CD4-positive, alpha-beta T cell treated with Interleukin-15 for 4 hours (primary cell): Measurements from ENCODE around the gene CHST9.
"Not testable (repeated sequence)": the region's sequence is repeated elsewhere in the genome, so short reads cannot be mapped to it uniquely, and the experiment has no call there.

Experiments
- DNase-seq: peaks from one replicate; pipeline ENCODE4 v3.0.0-alpha.2; 2020; ENCODE audit warnings: low spot score

CHST9 gene, protein sequence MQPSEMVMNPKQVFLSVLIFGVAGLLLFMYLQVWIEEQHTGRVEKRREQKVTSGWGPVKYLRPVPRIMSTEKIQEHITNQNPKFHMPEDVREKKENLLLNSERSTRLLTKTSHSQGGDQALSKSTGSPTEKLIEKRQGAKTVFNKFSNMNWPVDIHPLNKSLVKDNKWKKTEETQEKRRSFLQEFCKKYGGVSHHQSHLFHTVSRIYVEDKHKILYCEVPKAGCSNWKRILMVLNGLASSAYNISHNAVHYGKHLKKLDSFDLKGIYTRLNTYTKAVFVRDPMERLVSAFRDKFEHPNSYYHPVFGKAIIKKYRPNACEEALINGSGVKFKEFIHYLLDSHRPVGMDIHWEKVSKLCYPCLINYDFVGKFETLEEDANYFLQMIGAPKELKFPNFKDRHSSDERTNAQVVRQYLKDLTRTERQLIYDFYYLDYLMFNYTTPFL

DNA sequence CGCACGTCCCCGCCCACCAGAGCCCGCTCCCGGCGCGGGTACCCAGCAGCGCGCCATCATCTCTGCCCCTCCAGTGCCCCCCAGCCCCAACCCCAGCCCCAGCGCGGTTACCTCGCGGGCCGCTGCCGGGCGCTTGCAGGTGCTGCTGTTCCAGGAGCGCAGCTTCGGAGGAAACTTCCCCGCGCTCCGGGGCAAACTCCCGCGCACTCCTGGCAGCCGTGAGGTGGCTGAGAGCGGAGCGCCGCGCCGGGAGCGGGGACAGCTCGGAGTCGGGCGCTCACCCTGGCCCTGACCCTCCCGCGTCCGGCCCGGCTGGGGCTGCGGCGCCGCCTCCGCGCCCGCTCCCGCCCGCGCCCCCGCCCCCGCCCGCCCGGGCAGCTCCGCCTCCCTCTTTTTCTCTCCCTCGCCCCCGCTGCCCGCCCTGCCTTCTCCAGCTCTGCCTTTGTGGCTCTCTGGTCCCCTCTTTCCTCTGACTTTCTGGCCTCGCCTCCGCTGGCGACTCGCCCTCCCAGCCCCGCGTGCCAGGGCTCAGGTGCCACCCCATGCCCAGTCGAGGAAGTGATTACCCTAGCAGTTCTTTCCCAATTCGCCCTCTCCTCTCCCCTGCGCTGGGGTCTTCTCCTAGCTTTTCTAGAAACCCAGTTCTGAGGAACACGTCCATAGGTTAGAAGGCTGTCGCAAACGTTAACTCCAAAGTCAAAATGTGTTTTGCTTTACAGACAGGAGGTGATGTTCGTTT lies at the start of gene CHST9:
Gene CHST9 (minus strand): TSS at position 284 of the 739 bp plus-strand sequence. CDS start 42,499 bp downstream, outside the sequence.
- DNase-seq, result no peak

- DNase-seq, result not testable (repeated sequence)
Observed at GRCh38 chr18:27232355-27232754, 47.2 kb upstream of the CHST9 start.

GRCh38 chr18:27231671-27232070 lies 46.6 kb upstream of the CHST9 start:
- not testable (repeated sequence) for DNase-seq

DNA sequence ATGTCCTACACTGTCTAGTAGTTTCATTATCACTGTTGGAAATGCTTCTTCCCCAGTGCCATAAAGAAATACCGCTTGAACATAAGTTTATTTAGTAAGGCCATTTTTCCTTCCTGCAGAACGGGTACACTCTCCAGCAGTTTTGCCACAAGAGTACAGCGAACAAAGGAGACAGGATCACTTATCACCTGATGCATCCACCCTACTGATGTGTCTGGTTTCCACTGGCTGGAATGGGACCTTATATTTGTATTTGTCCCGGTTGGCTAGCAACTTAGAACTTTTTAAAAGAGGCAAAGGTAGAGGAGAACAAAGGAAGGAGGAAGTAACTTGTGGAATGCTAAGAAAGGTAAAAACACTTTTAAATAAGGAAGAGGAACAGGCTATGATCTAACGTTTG lies 46.1 kb upstream of the CHST9 start:
- not testable (repeated sequence) for DNase-seq

- no peak for DNase-seq
Observed at GRCh38 chr18:27227721-27228120, 42.6 kb upstream of the CHST9 start.

GRCh38 chr18:27226556-27227075 lies 41.5 kb upstream of the CHST9 start:
- DNase-seq, result no peak

GRCh38 chr18:27225947-27226481 lies 40.9 kb upstream of the CHST9 start:
- DNase-seq, result no peak

DNA sequence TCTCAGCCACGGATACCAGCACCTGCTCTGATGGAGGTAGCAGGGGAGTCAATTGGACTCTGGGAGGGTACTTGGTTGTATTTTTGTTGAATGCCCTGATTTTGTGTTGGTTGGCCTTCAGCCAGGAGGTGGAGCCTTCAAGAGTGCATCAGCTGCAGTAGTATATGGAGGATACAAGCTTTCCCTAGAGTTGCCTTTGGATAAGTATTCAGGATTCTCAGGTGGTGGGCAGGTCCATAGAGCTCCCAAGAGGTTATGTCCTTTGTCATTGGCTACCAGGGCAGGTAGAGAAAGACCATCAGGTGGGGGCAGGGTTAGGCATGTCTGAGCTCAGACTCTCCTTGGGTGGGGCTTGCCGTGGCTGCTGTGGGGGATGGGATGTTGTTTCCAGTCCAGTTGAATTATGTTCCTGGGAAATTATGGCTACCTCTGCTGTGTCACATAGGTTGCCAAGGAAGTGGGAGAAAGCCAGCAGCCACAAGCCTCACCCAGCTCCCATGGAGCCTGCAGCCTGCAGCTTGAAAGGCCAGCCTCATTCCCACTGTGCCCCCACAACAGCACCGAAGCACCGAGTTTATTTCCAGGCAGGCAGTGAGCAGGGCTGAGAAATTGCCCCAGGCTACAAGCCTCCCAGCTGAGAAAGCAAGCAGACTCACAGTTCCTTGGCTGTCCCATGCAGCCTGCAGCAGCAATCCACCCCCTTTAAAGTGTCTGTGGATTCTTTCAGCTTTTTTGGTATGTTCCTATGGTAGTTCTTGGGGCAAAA lies 38.6 kb upstream of the CHST9 start:
- DNase-seq, result no peak

GRCh38 chr18:27214831-27215230 lies 29.7 kb upstream of the CHST9 start:
- DNase-seq, result no peak

GRCh38 chr18:27213123-27213717 lies 28.1 kb upstream of the CHST9 start:
- no peak for DNase-seq

- no peak for DNase-seq
Observed at GRCh38 chr18:27211569-27211968, 26.5 kb upstream of the CHST9 start.

GRCh38 chr18:27206411-27206810 lies 21.3 kb upstream of the CHST9 start:
- no peak for DNase-seq

- DNase-seq, result no peak
Observed at GRCh38 chr18:27202741-27203140, 17.6 kb upstream of the CHST9 start.

DNA sequence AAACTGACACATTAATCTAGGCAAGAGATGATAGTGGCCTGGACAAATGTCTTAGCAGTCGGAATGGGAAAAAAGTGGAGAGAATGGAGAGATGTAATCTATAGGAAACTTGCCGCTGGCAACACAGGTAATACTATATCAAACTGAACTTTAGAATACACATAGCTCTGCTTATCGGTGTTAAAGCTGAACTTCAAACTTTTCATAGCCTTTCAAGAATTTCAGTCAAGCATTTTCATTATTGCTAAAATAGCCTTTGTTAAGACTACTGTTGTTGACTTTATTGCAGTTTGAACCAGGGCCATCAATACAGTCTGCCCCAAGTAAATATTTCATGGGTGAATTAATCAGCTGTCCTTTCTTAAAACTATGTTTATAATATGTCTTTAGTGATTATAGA lies 12.9 kb upstream of the CHST9 start:
- DNase-seq, result no peak

DNA sequence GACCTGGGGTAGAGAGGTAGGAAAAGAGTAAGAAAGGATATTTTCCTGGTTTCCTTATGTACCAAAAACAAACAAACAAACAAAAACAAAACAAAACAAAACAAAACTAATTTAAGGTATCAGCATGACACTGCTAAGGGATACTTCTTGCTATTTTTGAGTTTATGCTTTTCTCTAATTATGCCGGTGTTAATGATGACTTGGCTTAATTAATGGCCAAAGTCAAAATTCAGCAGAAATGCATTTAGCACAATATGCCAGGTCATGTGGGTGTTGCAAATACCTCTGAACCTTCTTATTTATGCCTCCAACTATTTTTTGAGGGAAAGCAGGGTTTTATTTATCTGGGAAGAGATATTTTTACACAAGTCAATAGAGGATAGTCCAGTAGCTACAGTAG lies 3.2 kb upstream of the CHST9 start:
- DNase-seq, result no peak

- no peak for DNase-seq
Observed at GRCh38 chr18:27185897-27186296, 789 bp upstream of the CHST9 start.

DNA sequence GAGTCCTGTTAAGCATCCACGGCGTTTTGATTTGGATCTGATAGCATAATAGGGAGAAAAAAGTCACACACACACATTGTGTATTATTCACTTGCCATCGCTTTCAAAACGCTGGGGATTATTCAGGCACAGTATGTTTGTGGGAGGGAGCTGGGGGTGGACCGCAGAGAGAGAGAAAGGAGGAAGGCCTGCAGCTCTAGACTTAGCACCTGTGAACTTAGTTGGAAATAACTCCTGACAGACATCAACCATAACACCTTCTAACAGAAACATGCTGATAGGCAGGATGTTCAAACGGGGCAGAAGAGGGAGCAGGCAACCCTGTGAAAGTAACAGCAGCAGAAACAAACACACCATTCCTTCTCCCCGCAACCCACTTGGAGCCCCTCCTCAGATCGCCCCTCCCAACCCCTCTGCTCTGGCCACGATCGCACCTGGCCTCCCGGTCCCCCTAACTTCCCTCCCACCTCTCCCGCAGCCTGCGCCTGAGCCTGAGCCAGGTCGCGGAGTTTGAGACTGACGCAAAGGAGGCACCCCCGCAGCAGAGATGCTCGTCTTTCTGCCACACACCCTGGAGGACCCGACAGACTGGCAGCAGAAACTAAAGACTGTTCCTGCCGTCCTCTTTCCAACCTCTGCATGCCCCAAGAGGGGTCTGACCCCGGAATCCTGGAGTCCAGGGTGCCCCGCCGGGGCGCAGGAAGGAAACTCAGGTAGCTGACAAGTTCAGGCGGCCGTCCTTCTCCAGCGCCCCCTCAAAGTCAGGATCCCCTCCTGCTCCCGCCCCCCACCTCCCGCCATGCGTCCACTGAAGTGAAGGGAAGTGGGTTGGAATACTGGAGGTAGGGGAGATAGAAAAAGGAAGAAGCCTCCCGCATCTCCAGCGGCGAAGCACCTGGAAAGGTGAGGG lies 738 bp downstream of the CHST9 start:
- DNase-seq, result no peak

- DNase-seq, result no peak
Observed at GRCh38 chr18:27181726-27182125, 3.4 kb downstream of the CHST9 start.

DNA sequence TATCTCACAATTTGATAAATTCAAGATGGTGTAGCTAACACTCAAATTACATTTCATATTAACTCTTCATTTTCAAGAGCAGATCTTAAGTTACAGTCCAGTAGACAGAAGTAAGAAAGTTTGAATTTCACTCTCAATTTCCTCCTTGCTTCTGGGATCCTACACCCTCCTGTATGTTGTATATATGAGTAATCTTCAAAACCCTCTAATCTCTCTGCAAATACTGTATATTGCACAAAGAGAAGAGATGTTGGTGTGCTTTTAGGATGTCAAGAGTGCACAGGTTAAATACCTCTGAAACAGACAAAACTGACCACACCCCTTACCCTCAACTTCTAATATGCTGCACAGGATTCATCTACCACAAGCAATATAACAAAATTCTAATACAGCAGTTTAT lies 6.7 kb downstream of the CHST9 start:
- DNase-seq, result no peak

GRCh38 chr18:27175914-27176313 lies 9.2 kb downstream of the CHST9 start:
- DNase-seq, result no peak

GRCh38 chr18:27175245-27175644 lies 9.9 kb downstream of the CHST9 start:
- no peak for DNase-seq
